ENCODE results near the gene GIMAP8.
"Not testable (repeated sequence)": the region's sequence is repeated elsewhere in the genome, so short reads cannot be mapped to it uniquely, and the experiment has no call there.

Gene GIMAP8

GRCh38 chr7:150468241-150468640 lies 17.8 kb downstream of the GIMAP8 start:
- no peak for DNase-seq

GRCh38 chr7:150471886-150472285 lies 21.5 kb downstream of the GIMAP8 start:
- DNase-seq, result no peak

- no peak for DNase-seq
These were observed 23.5 kb downstream of the GIMAP8 start for GRCh38 chr7:150473902-150474301.

- no peak for DNase-seq
These were observed 25.9 kb downstream of the GIMAP8 start for GRCh38 chr7:150476285-150476684.

- peak; percentile 15 for DNase-seq
These were observed 26.6 kb downstream of the GIMAP8 start for GRCh38 chr7:150476819-150477631.

GRCh38 chr7:150479023-150479716 lies 28.7 kb downstream of the GIMAP8 start:
- peak; percentile 21 for DNase-seq

GRCh38 chr7:150481186-150481920 lies 30.9 kb downstream of the GIMAP8 start:
- peak; percentile 31 for DNase-seq

GRCh38 chr7:150481922-150482321 lies 31.5 kb downstream of the GIMAP8 start:
- no peak for DNase-seq

GRCh38 chr7:150483514-150483913 lies 33.1 kb downstream of the GIMAP8 start:
- not testable (repeated sequence) for DNase-seq

- DNase-seq, result not testable (repeated sequence)
These were observed 33.6 kb downstream of the GIMAP8 start for GRCh38 chr7:150484071-150484470.

- no peak for DNase-seq
These were observed 37.2 kb downstream of the GIMAP8 start for GRCh38 chr7:150487625-150488024.

- no peak for DNase-seq
These were observed 39.4 kb downstream of the GIMAP8 start for GRCh38 chr7:150489782-150490181.

GRCh38 chr7:150493442-150493841 lies 43.0 kb downstream of the GIMAP8 start:
- DNase-seq, result not testable (repeated sequence)

- no peak for DNase-seq
These were observed 52.1 kb downstream of the GIMAP8 start for GRCh38 chr7:150502519-150502918.

GRCh38 chr7:150503155-150503554 lies 52.7 kb downstream of the GIMAP8 start:
- DNase-seq, result no peak

GRCh38 chr7:150503581-150503980 lies 53.2 kb downstream of the GIMAP8 start:
- no peak for DNase-seq

GRCh38 chr7:150507947-150508602 lies 57.6 kb downstream of the GIMAP8 start:
- DNase-seq, result no peak

- DNase-seq, result no peak
These were observed 60.6 kb downstream of the GIMAP8 start for GRCh38 chr7:150511048-150511447.

GRCh38 chr7:150513758-150514157 lies 63.3 kb downstream of the GIMAP8 start:
- no peak for DNase-seq

- DNase-seq, result peak; percentile 46
These were observed 64.4 kb downstream of the GIMAP8 start, which contains the start of gene GIMAP7 for GRCh38 chr7:150514748-150515222. Gene GIMAP7, plus strand, starts transcription at chr7:150514872. Its CDS starts 5,103 bp downstream, at chr7:150519975.

GRCh38 chr7:150515248-150516147 lies 65.1 kb downstream of the GIMAP8 start:
- no peak for DNase-seq
